ENCODE results near the gene GNB1L. TPM values are rescaled to one million over a fixed set of nuclear protein-coding genes. Genes with fewer than 3 reads are reported as not detected.

Gene GNB1L
- total RNA-seq, 2 donors from 2014 or later, result 2.6 to 4.7 TPM

- H3K27me3 ChIP-seq, result no peaks in the 10 kb centered on the region
- no peaks in the 10 kb centered on the region for H3K9me3 ChIP-seq
- DNase-seq (ENCODE audit: low spot score), result no peak
- peaks cover 0 to 23% of the 10 kb centered on the region in 2 donors for H3K4me1 ChIP-seq
- no peaks in the 10 kb centered on the region for H3K36me3 ChIP-seq
- H3K27ac ChIP-seq, result no peak overlapping the region
- no peak overlapping the region for H3K4me3 ChIP-seq
- no peak for TF ChIP-seq CTCF (IDR thresholded peaks at IDR 0.05)
Measured at GRCh38 chr22:19741053-19741452, 113.6 kb downstream of the GNB1L start.

- Histone ChIP-seq H3K4me1 (peaks cover 0 to 19% of the 10 kb centered on the region in 2 donors), H3K4me3 (no peak overlapping the region), H3K36me3 (no peaks in the 10 kb centered on the region), H3K9me3 (no peaks in the 10 kb centered on the region), H3K27me3 (no peaks in the 10 kb centered on the region), H3K27ac (no peak overlapping the region)
- no peak for TF ChIP-seq CTCF (IDR thresholded peaks at IDR 0.05)
- DNase-seq (ENCODE audit: low spot score), result no peak
Measured at GRCh38 chr22:19740586-19740985, 114.1 kb downstream of the GNB1L start.

GRCh38 chr22:19739911-19740449 lies 114.7 kb downstream of the GNB1L start:
- H3K4me1 ChIP-seq, result peaks cover 0 to 13% of the 10 kb centered on the region in 2 donors
- no peak for TF ChIP-seq CTCF (IDR thresholded peaks at IDR 0.05)
- no peaks in the 10 kb centered on the region for H3K27me3 ChIP-seq
- H3K4me3 ChIP-seq, result no peak overlapping the region
- no peaks in the 10 kb centered on the region for H3K9me3 ChIP-seq
- H3K36me3 ChIP-seq, result no peaks in the 10 kb centered on the region
- no peak overlapping the region for H3K27ac ChIP-seq
- no peak for DNase-seq (ENCODE audit: low spot score)

- no peak for TF ChIP-seq CTCF (IDR thresholded peaks at IDR 0.05)
- no peak for DNase-seq (ENCODE audit: low spot score)
- H3K36me3 ChIP-seq, result no peaks in the 10 kb centered on the region
Measured at GRCh38 chr22:19739448-19739895, 115.2 kb downstream of the GNB1L start.

GRCh38 chr22:19738664-19739447 lies 115.8 kb downstream of the GNB1L start:
- Histone ChIP-seq H3K27ac (no peak overlapping the region), H3K27me3 (no peaks in the 10 kb centered on the region), H3K4me3 (no peak overlapping the region), H3K9me3 (no peaks in the 10 kb centered on the region), H3K4me1 (peaks cover 0 to 1% of the 10 kb centered on the region in 2 donors), H3K36me3 (no peaks in the 10 kb centered on the region)
- no peak for DNase-seq (ENCODE audit: low spot score)
- TF ChIP-seq CTCF (IDR thresholded peaks at IDR 0.05), result no peak

More at GRCh38 chr22:19739448-19739895, 115.2 kb downstream of the GNB1L start:
- Histone ChIP-seq H3K27ac (no peak overlapping the region), H3K27me3 (no peaks in the 10 kb centered on the region), H3K4me3 (no peak overlapping the region), H3K9me3 (no peaks in the 10 kb centered on the region), H3K4me1 (peaks cover 0 to 8% of the 10 kb centered on the region in 2 donors)

Measured in right atrium auricular region (tissue), 2 donors.